Stimulated activated CD4-positive, alpha-beta T cell treated with anti-CD3 and anti-CD28 coated beads, Interleukin-1b, Interleukin-23, amount 100 ng/mL, for 24 hours (primary cell): ENCODE data around the gene AKR1C2.
"Not testable (repeated sequence)": the region's sequence is repeated elsewhere in the genome, so short reads cannot be mapped to it uniquely, and the experiment has no call there.

Source experiments
- DNase-seq, 4 experiments: peaks; one replicate each; pipeline ENCODE4 v3.0.0-alpha.2; 2020; ENCODE audit warnings: low read depth in 4 of 4, low spot score in 1 of 4

The AKR1C2 gene

DNA sequence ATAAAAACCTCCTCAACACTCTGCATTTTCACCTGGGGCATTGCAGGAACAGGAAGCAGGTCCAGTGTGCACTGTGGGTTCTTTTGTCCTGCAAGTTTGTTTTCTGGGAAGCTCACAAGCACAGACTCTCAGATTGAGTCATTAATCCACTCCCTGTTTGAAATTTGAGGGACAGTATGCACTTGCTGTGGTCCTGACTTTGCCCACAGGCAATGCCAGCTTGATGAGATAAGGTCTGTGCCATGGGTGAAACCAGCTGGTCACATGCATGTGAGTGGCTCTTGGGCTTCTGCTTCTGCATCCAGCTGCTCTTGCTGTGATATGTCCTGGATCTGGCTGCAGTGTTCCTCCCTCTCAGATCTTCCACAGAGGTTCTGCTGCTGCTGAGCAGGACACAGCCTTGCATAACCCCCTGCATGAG is 21.8 kb upstream of the AKR1C2 start:
- DNase-seq: not testable (repeated sequence)

DNA sequence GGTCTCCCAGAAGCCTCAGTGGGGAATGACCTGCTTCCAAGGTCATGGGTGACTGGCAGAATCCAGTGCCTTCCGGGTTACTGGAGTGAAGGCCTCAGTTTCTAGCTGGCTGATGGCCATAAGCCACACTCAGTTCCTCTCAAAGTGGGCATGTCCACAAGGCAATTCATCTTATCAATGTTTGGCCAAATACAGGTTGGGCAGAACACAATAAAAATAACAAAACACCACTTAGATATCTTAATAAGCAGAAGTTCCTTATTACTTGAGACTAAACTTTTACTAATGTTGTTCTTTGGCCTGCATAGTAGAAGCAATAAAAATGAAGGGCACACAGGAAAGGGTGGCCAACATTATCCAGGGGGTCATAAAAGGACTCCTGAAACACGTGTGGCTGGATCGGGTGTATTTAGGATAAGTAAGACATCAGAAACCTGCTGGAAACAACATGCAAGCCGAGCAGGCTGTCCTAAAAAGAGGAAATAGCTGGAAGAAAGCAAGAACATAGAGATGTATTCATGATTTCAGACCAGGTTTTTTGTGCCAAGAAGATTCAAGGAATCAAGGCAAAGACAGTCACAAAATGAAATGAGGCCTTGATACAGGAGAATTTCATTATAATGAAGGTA is 19.6 kb upstream of the AKR1C2 start:
- no peak for DNase-seq

DNA sequence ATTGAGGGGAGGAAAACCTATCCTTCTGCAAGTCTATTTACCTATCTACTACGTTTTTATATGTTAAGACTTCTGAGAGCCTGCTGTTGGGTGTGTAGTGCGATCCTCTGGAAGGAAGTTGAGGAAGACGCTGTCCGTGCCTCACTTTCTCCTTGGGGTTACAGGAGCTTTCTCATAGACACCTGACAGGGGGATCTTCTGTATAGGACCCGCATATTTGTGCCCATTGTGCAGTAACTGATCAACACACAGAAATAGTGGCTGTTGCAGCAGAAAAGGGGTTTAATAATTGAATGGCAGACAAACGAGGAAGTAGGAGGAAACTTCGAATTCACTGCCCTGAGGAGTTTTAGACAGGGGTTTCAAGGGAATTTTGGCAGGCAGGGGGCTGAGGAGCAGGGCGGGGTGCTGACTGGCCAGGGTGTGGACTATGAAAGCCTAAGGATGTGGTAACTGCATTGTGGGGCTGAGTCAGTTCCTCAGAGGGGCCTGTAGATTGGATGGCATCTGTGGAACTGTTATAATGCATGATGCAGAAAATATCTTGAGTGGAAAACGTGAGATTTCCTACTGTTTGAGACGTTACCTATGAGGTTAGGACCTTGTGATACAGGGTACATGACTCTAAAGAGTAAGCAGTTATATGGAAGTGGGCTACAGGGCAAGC is 18.1 kb upstream of the AKR1C2 start:
- DNase-seq: not testable (repeated sequence)

DNA sequence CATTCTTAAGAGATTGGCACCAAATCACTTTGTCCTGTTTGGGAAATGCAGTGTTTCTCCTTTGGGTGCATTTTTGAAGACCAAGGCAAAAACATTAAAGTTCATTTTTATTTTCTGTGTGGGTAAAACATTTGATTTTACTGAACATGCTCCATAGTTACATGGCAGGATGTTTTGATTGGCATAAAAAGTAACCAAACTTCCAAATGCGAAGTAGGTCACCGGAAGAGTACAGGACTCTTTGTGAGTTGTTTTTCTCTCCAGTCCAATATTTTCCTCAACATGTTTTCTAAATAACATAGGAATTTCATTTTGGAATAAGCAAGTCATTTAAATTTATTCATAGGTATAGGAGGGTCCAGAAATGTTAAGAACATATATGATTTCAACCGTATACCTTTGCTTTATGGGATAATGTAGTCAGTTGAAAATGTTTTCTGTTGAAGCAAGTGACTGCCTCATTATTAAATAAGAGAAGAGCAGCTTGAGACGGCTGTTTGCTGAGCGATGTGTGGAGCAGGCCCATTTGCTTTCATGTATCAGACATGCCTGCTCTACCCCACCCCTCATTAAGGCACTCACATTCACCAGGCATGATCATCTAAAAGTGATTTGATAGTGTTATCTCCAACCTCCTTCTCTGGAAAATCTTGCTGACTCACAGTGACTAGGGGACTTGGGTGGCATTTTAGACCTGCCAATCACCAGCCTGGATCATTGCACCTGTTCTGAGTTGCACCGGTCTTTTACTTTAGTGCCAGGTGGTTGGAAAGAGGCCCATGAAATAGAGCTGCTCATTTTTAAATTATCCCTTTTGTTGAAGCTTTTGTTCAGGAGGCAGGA is 16.3 kb upstream of the AKR1C2 start:
- not testable (repeated sequence) for DNase-seq

DNA sequence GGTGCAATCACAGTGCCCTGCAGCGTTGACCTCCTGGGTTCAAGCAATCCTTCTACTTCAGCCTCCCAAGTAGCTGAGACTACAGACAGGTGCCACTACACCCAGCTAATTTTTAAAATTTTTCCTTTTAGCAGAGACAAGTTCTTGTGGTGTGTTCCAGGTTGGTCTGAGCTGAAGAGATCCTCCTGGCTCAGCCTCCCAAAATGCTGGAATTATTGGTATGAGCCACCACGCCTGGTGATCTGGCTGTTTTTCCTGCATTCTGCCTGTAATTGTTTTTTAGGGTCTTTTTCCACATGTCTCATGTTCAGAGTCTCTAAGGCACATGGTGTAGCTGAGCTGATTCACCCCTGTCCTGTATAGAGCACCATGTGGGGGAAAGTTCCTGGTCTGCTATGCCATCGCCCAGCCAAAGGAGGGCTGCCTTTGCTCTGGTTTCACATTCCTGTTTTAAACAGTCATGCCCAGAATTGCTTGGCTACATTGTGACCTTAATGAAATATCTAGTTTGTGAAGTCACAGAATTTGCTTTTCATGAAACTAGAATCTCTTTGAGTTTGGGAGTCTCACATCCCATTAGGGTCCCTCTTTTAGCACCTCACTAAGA is 15.1 kb upstream of the AKR1C2 start:
- not testable (repeated sequence) for DNase-seq

DNA sequence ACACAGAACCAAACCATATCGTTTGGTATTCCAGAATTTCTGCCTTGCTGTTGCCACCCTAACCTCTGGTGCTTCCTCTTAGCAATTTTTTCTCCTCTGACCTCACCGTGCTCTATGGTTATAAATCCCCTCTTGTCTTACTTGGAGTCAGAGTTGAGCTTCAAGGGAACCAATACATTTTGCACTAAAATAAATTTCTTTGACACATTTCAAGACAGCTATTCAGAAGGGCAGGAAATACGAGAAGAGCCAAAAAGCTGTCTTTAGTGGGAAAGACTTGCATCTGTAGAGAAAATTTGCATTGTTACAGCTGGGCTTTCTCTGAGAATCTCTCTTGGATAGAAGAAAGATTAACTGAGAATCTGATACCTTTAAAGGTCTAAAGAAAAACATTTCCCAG is 14.5 kb upstream of the AKR1C2 start:
- no peak for DNase-seq

DNA sequence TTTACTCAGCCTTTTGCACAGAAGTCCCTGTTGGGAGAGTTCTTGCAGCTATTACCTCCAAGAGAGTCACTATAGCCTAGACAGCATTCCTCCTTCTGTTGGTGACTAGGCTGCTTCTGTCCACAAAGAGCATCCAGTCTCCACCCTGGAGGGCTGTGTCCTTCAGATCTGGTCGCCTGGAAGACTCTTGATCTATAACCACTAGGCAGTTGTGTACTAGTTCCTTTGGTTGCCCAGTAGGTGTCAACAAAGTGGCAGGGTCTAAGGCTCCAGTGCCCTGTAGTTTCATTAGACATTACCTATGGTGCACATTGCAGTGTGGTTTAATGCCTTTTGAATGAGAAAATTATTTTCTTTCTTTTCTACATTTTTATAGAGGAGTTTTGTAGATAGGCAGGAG is 11.3 kb upstream of the AKR1C2 start:
- DNase-seq: no peak

DNA sequence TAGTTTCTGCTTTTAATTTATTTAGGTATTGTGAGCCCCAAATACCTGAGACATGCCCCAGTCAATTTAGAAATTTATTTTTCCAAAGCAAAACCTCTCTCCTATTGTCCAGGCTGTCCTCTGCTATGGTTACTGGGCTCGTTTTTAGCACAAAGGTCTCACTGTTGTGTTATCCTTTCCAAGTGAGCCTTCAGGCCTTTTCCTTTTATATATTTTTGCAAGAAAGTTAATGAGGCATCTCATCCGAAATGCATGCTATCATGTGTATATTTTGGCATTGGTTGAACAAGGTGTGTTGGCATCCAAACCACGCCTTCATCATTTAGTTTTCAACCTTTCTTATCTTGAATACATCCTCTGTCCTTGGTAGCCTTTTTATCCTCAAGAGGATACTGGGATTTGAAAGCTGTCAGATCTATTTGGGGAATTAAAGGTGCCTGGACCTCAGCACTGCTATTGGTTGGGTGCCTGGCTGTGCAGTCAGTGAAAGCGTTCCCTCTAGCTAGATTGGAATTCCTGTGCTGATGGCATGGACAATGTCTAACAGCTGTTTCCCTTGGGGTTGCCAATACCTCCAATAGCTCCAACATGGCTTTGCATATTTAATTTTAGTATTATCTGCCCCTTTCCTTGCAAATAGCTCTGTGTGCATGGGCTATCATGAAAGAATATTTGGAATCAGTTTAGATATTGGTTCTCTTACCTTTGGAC is 10.7 kb upstream of the AKR1C2 start:
- DNase-seq: not testable (repeated sequence)

DNA sequence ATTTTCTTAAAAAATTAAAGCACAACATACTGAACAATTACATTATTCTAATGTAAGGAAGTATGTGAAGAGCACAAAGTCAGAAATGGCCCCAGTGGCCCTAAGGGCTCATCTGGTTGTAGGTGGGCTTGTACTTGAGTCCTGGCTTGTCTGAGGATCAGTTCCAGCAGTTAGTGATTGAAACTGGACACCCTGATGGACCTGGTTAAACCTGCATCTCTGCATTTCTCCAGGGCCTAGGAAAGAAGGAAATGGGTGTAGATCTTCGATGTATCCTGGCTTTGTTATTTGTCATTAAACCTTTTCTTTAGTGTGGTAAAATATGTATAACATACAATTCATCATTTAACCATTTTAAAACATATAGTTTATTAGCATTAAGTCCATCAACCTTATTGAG is 9.7 kb upstream of the AKR1C2 start:
- no peak for DNase-seq

DNA sequence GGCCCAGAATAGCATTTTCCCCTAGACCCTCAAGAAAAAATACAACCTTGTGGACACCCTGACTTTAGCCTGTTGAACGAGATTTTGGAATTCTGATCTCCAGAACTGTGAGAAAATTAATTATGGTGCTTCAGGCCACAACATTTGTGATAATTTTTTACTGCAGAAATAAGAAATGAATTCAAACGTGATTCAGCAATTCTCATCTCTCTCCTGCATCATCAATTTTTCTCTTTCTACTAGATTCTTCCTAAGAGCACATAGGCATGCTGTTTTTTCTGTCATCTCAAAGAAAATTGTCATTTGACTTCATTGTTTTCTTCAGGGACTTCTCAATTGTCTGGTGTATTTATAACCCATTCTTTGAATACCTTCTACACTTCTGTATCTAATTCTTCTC is 8.9 kb upstream of the AKR1C2 start:
- no peak for DNase-seq

DNA sequence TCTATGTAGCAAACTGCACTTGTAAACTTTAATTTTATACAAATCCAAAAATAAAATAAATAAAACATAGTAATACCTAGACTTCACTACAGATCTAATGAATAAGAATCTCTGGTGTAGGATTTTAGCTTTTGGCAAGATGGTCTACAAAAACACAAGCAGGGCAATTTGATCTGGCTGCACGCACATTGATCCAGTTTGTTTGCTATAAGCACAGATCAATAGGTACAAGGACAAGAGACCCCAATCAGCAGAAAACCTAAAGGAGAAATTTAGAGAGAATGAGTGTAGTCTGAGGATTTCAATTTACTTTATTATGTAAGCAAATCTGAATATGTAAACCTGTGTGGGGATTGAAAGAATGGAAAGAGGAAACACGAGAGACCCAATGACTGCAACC is 7.7 kb upstream of the AKR1C2 start:
- DNase-seq: not testable (repeated sequence)

DNA sequence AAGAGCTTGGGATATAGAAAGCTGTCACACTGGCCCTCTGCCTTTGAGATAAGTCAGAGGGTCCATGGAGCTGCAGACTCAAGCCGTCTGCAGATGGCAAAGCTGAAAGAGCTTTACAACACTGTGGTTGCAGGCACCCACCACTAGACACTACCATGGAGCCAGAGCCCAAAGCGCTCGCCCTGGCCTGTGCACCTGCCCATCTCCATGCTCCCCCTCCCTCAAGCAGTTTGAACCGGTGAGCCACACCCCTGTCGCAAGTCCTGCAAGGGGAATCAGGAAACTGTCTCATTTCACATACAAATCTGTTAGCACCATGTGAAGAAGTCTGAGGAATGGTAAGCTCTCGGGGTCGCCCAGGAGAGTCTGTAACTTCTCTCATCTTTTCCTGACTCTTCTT is 6.4 kb upstream of the AKR1C2 start:
- not testable (repeated sequence) for DNase-seq

DNA sequence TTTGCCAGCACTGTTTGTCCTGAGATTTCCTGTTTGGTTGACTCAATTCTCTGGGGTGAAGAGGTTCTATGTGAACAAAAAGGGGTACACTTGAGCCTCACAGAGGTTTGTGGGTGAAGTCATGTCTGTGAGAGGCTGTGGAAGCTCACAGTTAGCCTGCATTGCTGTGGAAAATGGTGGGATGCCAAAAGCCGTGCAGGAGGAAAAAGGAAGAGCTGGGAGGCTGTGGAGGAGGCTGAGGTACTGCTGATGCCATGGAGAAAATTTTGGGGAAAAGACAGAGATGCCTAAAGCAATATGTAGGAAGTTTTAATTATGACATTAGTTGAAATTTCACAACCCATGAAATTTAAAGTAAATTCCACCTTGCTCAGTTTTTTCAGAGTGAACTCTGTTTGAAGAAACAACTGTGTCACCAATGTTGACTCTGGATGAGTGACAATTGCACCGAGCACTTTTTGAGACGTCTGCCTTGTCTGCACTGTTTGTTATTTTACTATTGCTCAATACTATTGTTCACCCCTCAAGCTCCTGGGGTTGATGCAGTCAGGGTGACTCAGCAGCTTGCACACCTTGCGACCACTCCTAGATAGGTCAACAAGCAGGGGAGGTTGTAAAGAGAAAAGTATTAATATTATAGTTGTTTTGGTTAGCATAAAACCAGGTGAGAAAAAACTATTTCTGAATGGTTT is 5.3 kb upstream of the AKR1C2 start:
- not testable (repeated sequence) for DNase-seq

DNA sequence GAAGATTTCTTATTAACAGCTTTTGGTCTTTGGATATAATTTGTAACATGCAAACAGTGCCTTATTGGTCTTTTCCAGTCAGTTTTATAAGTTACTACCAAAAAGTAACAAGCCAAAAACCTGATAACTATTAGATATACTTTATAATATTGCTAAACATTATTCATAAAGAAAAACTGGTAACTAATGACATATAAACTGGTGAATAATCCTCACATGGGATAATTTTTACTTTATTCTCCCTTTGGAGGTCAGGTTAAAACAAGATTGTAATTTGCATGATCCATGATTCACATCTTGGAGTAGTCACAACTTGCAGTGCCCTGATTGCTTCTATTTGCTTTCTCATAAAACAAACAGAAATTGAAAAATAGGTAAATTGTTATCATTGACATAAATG is 844 bp upstream of the AKR1C2 start:
- DNase-seq: not testable (repeated sequence)

DNA sequence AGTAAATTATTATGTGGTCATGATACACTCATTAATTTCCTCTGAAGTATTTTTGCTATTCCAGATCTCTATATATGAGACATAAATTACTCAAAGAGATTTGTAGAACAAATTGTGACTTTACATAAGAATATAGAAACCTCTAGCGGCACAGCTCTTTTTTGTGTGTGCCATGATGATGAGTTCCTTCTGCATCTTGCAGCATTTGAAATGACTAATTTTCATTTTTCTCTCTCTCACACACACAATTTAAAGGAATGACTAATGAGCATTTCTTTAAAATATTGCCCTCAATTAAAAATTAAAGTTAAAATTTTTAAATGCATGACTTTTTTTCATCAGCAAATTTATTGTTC is 351 bp upstream of the AKR1C2 start:
- not testable (repeated sequence) for DNase-seq

DNA sequence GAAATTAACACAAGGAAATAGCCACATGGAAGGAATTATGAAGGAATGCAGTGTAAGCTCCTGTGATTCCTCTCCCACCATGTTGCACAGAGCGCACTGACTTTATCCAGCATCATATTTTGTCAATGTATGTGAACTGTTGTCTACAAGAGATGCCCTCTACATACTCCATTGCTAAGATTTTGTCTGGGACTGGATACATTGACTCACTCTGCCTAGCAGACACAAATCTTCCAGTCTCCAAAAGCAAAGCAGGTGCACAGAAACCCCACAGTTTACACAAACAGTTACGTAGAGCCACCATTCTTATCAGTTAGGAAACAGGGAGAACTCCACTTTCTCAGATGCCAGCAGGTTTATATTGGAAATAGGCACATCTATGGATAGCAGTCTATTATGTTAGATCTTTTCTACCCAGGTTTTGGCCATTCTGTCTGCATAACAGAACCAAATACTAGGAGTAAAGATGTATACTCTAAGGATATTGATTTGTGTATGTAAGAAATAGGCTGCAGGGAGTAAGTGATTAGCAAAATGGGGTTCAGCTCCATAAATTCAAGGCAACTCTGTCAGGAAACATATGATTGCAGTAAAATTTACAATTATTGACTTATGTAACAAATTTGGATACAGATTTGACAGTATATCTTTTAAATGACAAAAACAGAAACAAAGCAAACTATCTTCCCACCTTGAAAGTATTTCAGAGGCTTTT is 1.5 kb downstream of the AKR1C2 start:
- DNase-seq: no peak

DNA sequence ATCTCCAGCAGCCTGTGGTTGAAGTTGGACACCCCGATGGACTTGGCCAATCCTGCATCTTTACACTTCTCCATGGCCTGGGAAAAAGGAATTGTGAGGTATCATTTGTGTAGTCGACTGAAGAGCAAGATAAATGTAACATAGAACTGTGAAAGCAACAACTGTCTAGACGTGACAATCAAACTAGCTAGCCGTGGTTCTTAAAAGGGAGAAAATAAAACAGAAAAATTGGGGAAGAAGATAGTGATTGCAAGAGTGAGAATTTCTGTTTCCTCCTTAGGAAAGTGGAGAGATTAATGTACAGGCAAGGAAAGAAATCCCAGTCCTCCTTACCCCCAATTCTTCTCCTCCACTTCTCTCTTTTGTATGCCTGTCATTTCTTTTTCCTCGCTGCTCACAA is 5.0 kb downstream of the AKR1C2 start:
- DNase-seq: no peak

DNA sequence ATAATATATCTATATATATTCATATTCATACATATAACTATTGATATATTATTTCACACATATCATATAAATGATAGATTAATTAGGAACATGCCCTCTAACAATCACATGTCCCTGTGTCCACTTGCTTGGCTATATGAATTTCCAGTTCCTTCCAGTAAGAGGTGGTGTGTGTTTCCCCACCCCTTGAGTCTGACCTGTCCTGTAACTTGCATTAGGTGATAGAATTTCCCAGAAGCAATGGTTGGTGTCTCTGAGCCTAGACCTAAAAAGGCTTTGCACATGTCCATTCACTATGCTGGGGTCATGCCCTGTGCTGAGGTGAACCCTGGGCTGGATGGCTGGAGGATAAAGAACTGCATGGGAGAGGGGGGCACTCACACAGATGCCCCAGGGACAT is 9.4 kb downstream of the AKR1C2 start:
- DNase-seq: not testable (repeated sequence)

DNA sequence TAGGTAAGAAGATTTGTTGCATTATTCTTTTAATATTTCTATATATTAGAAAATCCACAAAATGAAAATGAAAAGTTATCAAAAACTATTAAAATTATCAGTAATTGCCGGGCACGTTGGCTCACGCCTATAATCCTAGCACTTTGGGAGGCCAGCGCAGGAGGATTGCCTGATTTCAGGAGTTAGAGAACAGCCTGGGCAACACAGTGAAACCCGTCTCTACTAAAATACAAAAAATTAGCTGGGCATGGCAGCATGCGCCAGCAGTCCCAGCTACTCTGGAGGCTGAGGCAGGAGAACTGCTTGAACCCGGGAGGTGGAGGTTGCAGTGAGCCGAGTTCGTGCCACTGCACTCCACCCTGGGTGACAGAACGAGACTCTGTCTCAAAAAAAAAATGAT is 11.1 kb downstream of the AKR1C2 start:
- not testable (repeated sequence) for DNase-seq

DNA sequence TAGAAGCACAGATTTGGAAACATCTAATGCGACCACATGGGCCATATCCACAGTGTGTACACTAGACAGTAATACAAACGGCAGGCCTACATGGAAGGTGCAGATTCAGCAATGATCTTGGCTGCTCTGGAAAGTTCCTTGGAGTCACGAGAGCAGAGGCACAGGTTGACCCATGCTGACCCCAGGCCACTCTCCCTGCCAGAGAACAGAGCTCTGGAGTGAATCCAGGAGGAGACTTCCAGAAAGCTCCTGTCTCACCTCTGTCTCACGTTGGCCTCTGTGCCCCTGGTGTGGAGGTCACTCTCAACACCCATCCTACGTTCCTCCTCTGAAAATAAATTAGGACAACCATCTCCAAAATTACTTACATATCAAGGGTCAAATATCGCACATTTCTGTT is 12.2 kb downstream of the AKR1C2 start:
- DNase-seq: not testable (repeated sequence)
